GM21360 (cell line): ENCODE data around the gene VEGFA.

Experiments
- ATAC-seq: cut with Tn5 transposase; IDR thresholded peaks from one replicate; pipeline ENCODE4 v1.9.1; 2021; ENCODE audit warnings: mild to moderate bottlenecking, moderate library complexity; ENCODE audit not compliant: unreplicated experiment

VEGFA gene

DNA sequence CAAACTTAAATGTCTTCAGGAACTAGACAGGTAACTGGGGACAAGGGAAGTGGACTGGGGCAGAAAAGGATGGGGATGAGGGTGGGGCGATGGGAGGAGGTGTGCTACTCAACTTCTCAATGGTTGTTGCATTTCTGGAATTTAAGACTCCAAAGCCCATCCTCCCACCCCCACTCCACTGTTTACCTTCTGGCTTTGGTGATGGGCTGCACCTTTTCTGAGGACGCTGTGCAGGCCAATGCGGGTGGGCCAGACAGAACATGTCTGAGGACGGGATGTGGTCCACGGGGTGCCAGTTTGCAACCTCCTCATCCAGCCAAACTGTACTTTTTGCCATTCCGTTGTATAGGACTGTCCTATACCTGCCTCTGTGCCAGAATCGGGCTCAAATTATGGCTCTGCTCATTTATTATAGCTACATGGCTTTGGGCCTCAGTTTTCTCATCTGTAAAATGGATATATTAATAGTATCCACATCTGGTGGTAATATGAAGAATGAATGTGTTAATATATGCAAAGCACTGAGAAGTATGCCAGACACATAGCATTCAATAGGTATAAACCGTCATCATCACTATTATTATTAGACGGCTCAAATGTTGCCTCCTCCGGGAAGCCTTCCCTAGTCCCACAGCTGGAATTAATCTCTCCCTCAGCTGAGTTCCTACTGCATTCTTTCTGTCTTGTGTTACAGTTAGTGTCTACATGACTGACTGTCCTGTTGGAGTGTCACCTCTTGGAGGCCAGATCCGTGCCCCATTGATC is 31.0 kb upstream of the VEGFA start:
- ATAC-seq = no peak

DNA sequence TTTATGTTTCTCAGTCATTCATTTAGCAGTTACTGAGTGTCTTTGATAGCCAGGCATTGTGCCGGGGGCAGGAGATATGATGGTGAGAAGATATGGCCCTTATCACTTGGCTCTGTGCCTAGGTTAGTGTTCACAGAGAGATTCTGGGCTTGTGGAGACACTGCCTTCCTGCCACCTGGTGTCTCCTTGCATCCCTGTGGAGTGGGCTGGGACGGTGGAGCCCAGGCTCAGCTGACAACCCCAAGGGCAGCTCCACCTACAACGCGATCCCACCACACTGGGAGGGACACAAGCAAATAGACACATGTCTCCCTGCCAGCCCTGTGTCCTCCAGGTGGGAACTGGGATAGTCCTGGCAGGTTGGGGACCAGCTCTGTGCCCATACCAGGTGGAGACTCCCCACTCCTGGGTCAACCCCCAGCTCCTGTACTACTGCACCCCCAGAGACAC is 30.3 kb upstream of the VEGFA start:
- ATAC-seq = no peak

DNA sequence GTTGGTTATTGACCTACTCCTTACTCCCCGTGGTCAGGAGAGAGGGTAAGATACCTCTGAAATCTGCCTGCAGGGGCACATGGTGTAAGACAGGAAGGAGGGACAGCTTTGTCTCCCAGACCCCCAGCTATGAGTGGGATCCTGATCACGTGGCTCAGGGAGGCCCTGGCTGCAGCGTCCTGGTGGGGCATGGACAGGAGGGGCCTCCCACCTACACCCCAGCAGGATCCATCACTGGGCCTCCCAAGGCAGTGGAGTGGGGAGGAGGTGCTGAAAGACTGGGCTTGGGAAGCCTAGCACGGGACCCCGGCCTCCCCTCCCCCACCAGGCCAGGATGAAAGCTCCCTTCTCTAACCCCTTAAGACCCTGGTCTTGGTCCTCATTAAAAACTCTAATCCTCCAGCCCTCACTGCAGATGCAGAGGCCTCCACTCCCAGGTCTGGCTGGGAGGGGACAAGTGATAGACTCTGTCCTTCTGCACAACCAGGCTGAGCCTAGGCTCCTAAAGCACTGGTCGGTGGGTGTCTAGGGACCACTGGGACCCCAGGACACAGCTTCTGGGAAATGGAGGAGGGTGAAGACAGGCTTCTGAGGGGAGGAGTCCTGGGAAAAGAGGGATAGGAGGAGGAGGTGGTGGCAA is 29.6 kb upstream of the VEGFA start:
- no peak for ATAC-seq

DNA sequence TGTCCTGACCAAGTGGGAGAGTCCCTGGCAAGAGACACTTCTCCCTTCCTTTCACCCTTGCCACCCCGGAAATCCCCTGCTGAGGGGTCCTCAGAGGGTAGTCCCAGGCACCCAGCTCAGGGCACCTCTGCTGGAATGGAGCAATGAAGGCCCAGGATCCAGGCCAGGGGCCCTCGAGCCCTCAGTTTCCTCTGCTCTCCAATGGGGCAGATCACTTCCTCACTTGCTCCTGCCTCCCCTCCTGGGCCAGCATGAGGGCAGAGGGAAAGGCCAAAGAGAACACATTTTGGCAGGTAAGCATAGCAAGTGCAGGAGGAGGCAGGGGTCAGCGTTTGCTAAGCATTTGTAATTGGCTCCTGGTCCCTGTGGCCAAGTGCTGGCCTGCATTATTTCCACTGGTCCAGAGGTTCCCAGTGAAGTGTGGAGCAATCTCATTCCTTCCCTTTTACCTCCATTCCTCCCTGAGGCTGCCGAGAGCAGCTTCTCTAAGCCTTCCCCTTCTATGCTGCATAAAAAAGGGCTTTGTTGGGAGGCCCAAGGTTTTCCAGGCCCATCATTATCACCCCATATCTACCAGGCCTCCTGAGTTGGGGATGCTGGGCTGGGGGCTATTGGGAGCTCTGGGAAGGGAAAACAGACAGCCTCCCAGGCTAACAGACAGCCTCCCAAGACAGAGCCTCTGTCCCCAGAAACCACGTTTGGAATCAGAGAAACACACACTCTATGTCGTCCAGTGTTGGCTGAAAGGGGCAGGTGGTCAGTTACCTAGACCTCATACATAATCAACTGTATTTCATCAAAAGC is 28.8 kb upstream of the VEGFA start:
- no peak for ATAC-seq

DNA sequence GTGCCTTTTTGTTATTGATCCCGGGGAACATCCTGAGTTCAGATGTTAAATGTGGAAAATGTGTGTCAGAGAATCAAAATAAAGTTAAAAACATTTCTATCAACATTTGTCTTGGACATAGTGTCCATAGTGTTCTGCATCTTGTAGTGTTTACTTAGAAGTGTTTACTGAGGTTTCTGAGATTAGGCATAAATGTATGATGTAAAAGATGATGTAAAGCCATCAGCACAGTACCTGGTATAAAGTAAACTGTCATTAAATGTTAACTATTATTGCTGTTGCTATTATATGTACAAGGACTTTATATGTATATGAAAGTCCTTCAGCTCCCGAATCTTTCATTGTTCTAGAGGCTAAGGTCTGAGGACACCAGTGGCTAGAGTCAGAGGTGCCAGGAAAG is 28.2 kb upstream of the VEGFA start:
- ATAC-seq = no peak

DNA sequence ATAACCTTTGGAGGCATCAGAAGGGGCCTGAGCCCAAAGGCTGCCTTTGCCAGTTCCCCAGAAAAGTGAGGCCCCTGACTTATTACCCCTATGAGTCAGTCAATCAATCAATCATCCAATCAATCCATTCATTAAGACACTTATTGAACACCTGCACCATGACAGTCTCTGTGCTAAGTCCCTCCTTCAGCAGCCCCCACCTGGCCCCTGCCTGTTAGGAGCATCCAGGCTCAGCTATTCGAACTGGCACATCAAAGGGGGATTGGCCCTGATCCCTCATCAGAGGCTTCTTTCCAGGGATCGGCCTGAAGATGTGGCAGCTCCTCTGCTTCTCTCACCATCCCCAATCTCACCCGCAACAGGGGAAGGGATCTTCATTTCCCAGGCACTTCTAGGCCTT is 27.7 kb upstream of the VEGFA start:
- no peak for ATAC-seq

DNA sequence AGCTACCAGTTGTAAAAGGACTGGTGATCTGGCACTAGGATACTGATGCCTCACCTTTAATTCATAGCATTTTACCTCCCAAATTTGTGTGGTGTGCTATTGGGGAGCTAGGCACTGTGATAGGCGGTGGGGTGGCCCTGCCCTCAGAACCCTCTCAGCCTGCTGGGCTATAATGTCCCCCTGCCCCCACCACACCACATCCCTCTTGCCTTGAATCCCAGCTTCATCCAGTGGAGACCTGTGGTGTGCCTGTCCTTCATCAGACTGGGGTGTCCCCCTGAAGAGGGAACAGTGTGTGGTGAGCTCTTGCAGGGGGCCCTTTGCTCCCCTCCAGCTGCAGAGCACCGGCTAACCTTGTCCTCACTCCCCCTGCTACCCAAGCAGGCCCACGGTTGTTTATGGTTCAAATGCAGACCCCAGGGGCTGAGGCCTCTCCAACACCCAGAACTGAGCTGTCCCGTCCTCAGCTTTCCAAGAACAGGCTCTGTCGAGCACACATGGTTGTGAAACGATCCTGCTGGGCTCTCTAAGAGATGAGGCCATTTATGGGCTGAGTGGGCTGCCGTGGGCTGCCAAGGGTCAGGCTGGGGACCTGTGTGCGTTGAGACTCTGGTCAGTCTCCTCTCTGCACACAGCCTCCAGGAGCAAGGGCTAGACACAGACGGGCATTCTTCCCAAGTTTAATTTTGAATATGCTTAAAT is 26.9 kb upstream of the VEGFA start:
- no peak for ATAC-seq

DNA sequence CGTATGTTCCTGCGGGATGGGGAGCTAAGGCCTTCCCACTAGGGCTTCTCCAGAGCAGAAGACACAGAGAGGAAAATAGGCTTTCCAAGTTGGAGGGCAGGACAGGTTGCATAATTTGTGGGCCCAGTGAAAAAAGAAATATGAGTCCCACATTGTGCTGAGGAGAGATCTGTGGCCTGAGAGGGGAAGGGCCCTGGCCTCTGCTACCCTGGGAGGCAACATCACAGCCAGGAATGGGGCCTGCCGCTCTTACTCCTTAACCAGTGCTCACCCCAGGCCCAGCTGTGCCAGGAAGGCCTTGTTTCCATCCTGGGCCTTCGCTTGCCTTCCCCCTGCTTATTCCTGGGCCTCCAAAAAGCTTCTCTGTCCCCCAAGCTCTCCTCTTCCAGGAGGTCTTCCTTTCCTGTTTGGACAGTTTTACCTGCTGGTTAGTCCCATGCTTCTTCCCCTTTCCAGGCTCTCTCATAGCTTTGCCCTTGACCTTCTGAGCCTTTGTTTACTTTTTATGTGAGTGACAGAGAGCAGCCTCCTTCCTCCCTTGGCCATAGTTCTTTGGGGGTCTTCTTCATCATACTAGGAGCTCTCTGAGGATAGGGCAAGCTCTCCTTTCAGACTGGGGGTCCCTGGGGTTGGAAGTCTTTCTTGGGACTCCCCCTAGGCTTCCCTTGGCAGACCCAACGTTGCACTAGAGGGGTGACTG is 26.2 kb upstream of the VEGFA start:
- ATAC-seq = no peak

DNA sequence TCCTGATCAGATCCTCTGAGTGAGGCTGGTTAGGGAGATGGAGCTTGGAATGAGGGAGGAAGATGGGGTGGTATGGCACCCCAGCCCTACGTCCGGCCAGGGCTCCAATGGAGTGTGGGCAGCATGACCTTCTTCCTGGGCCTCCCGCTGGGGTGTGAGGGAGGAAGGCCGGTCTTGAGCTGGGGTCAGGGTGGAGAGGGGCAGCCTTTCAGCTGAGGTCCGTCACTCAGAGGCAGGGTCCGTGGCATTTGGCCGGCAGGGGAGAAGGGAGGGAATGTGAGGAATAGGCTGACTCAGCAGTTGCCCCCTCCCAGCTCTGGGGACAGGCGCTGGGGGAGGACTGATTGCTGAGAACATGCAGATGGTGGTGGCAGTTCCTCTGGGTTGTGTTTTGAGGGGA is 25.5 kb upstream of the VEGFA start:
- no peak for ATAC-seq

DNA sequence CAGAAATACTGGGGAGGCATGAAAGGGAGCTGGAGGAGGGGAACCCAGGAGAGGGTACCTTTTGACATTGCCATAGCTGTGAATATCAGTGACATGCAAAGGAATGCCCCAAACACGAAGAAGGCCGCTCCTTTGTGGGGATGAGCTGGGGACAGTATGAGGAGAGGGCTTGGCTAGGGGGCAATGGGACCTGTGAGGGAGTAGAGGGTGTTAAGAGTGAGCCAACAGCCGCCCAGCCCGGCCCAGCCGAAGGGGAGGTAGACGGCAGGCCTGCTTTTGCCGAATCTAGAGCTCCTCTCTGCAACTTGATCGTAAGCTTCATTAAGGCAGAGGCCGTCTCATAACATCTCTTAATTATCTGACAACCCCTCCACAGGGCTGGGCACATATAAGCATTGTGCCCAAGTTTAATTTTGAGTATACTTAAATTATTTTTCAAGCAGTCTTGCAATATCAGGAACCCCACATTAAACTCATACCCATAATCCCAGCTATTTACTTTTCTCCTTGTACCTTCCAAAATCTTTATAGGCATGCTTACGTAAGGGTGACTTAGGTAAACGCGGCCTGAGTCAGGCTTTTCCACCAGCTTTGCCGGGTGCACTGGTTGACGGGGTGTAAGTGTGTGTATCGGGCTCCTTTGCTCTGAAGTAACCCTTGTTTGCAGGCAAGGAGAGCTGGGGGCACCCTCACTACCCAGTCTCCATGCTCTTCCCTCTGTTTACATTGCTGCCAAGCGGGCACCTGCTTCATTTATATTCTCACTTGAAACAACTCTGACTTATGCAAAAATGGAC is 24.9 kb upstream of the VEGFA start:
- no peak for ATAC-seq

DNA sequence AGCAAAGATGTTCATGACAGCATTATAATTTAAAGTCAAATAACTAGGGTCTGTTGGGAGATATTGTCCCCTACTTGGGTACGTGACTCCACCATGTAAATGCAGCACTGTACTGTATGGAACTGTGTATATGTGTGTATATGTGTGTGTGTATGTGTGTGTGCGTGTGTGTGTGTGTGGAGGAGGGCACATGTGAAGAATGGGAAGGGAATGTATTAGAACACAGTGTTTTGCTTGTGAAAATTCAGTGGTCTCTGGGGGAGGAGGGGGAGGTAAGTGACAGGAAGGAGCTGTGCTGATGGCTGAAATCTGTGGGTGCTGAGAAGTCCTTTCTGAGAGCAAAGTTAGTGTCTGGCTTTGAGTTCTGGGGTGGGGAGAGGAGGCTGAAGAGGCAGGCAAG is 23.9 kb upstream of the VEGFA start:
- no peak for ATAC-seq

DNA sequence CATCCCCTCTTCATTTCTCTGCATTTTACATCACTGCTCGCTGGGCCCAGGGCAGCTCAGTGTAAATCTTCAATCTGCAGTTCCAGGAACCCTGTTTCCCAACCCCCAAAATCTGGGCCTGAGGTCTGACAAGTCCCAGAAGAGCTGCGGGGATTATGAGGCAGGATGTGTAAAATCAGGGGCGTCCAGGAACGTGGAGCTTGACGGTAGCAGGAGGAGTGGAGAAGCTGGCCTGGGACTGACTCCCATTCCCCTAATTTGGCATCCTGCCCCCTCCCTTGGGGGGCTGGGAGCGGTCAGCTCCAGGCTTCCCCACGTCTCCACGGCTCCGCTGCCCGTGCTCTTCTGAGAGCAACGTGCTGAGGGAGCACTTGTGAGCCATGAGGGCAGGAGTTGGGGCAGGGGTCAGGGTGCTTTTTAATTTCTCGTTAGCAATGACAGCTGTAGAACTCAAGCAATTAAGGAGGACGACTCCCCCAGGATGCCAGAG is 23.4 kb upstream of the VEGFA start:
- ATAC-seq = no peak

DNA sequence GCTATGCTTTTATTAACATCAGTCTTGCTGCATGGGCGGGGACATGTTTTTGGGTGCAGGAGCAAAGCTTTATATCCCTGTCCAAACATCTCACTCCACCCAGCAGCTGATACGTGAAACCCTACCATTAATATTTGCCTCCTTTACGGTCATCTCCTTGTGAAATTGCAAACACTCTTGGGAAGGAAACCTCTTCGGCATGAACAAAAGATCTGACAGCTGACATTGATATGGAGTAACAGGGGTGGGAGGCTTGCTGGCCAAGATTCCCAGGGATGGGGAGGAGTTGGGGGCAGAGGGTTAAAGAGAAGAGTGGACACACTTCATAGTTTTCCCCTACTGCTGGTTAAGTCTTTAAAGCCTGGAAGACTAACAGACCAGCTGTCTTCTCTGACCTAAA is 22.2 kb upstream of the VEGFA start:
- ATAC-seq = no peak

DNA sequence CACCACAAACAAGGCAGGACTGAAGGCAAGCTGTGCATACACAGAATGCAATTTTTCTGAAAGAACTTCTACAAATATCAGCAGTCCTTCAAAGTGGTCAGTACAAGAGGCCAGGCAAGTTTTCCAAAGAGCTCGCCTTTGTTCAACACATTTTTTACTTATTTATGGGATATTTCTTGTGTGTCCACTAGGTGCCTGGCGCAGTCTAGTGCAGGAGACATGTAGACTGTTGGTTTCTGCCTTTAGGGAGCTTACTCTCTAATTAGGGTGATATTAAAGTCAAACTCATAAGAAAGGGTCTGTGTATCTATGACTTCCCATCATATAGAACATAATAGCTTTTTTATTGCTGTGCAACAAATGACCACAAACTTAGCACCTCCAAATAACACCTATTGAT is 21.2 kb upstream of the VEGFA start:
- no peak for ATAC-seq

DNA sequence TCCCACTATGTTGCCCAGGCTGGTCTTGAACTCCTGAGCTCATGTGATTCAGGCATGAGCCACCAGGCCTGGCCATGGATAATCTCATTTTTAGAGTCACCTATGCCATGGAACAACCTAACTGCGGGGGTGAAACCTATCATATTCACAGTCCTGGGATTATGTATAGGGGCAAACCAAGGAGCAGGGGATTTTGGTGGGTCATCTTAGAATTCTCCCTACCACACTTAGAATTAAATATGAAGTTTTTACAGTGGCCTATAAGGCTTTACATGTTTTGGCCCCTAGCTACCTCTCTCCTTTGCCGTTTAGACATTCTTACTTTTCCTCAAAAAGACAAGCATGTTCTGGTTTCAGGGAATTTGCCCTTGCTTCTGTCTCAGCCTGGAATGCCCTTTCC is 20.6 kb upstream of the VEGFA start:
- ATAC-seq = no peak

DNA sequence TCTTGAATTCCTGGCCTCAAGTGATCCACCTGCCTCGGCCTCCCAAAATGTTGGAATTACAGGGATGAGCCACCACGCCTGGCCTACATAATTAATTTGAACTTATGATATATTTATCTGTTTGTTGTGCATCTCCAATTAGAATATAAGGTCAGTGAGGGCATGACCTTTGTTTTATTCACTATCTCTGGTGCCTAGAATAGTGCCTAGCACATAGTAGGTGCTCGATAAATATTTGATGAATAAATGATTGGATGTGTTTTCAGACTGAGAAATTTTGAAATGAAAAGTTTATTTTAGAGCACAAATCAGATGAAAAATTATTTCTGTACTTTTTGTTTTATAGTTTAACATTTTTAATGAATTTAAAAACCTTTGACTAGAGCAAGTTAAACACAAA is 19.4 kb upstream of the VEGFA start:
- ATAC-seq = no peak

DNA sequence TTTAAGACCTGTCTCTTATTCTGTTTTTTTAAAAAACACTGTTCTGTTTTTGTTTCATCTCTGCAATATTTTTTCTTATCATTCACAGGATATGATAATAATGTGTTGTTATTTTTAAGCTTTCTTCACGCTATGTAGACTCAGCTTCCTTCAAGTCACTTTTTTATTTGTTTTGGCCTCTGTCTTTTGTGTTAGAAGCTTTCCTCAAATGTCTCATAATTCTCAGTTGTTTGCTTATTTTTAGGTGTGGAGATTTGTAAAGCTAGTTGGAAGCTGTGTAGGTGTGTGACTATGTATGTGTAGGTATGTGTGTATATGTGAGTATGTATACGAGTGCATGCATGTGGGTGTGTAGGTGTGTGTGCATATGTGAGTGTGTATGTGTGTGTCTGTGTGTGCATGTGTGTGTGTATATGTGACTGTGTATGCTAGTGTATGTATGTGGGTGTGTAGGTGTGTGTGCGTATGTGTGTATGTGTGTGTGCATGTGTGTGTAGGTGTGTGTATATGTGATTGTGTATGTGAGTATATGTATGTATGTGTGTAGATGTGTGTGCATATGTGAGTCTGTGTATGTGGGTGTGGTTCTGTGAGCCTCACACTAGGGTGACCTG is 16.3 kb upstream of the VEGFA start:
- ATAC-seq = no peak

DNA sequence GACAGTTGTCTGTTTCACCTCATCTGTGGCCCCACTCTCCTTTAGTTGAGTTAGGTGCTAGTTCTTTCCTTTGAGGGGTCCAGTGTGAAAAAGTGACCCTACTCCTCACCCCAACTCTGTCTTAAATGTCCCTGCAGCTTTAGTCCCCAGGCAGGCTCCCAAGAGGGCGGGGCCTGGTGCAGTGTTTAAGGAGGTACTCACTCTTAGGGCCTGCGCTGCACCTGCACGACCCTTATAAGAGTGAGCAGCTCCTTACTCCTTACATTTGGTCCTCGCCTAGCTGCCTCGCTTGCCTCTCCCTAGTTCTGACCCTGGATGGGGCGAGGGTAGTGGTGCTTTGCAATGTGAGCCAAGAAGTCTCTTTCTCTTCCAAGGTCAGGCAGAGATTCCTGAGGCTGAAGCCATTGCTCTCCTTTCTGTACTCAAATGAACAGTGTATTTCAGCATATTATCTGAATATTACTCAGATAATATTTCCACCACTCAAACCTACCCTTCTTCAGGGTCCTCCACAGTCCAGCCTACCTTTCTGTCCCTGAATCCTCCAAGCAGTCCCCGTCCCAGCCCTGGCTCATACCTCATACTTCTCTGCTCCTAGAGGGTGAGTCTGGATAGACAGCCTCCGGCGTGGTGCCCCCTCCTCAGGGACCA is 11.9 kb upstream of the VEGFA start:
- ATAC-seq = no peak

DNA sequence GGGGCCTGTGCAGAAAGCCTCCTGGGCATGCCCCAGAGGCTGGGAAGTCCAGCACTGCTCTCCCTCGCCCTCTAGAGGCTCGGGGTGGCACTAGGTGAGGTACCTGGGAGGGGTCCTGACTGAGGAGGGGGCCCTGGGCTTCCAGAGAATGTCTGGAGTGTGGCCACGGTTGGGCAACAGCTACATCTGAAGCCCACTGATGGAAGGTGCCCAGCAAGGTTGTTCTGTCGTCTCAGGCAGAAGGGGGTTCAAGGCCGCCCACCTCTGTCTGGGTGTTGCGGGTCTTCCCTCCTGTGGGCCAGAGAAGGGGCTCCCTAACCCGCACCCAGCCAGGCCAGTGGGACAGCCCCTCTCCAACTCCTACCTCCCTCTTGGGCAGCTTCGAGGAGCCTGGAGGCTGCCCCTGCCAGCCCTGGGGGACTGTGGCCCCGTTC is 11.4 kb upstream of the VEGFA start:
- no peak for ATAC-seq
